OCI-LY1 (cell line): ENCODE measurements around the gene RAB14.
"Not testable (repeated sequence)": the region's sequence is repeated elsewhere in the genome, so short reads cannot be mapped to it uniquely, and the experiment has no call there.

Experiments
- H2AFZ ChIP-seq: fragments of 200-600 bp; sonication (generic), shearing (Covaris generic); 2 replicates; pipeline ENCODE4 v1.6.0; 2014; ENCODE audit warnings: antibody characterized with exemption, mild to moderate bottlenecking, low read length
- H3F3A ChIP-seq: fragments of 200-600 bp; sonication (generic), shearing (Covaris generic); 2 replicates; pipeline ENCODE4 v1.6.0; 2014; ENCODE audit warnings: mild to moderate bottlenecking, antibody characterized with exemption, low read length, moderate library complexity; ENCODE audit not compliant: insufficient read depth
- H3K27ac ChIP-seq: fragments of 200-600 bp; sonication (generic); 2 replicates; pipeline ENCODE4 v1.5.1; 2014; ENCODE audit warnings: low read length, mixed run types, mild to moderate bottlenecking, low read depth; ENCODE audit not compliant: poor library complexity, severe bottlenecking
- H3K27me3 ChIP-seq: fragments of 200-600 bp; sonication (generic); 2 replicates; pipeline ENCODE4 v1.6.0; 2014; ENCODE audit warnings: antibody characterized with exemption, mild to moderate bottlenecking, low read length, moderate library complexity; ENCODE audit not compliant: insufficient read depth
- H3K36me3 ChIP-seq: fragments of 200-600 bp; sonication (generic); 2 replicates; pipeline ENCODE4 v1.6.1; 2014; ENCODE audit warnings: mild to moderate bottlenecking, antibody characterized with exemption, low read length, moderate library complexity, mixed read lengths; ENCODE audit not compliant: insufficient read depth
- H3K4me1 ChIP-seq: fragments of 200-600 bp; sonication (generic); 2 replicates; pipeline ENCODE4 v1.5.1; 2014; ENCODE audit warnings: mild to moderate bottlenecking, low read length, moderate library complexity; ENCODE audit not compliant: insufficient read depth, severe bottlenecking
- H3K4me2 ChIP-seq: fragments of 200-600 bp; sonication (generic), shearing (Covaris generic); 2 replicates; pipeline ENCODE4 v1.6.1; 2014; ENCODE audit warnings: low read length
- H3K4me3 ChIP-seq: fragments of 200-600 bp; sonication (generic); 2 replicates; pipeline ENCODE4 v1.5.1; 2014; ENCODE audit warnings: low read length, low read depth, mild to moderate bottlenecking, mixed read lengths; ENCODE audit not compliant: poor library complexity, severe bottlenecking
- H3K79me2 ChIP-seq: fragments of 200-600 bp; shearing (Covaris generic); 2 replicates; pipeline ENCODE4 v1.6.1; 2016; ENCODE audit warnings: mixed run types, low read length, mixed read lengths; ENCODE audit not compliant: insufficient read depth
- H3K9ac ChIP-seq: fragments of 200-600 bp; sonication (generic), shearing (Covaris generic); 2 replicates; pipeline ENCODE4 v1.6.1; 2014; ENCODE audit warnings: mild to moderate bottlenecking, low read length, mixed read lengths
- H3K9me2 ChIP-seq: fragments of 200-600 bp; sonication (generic), shearing (Covaris generic); 2 replicates; pipeline ENCODE4 v1.6.1; 2014; ENCODE audit warnings: low read depth, mild to moderate bottlenecking, low read length, mixed read lengths
- H3K9me3 ChIP-seq: fragments of 200-600 bp; shearing (Covaris generic); 2 replicates; pipeline ENCODE4 v1.6.1; 2014; ENCODE audit warnings: low read length, mixed read lengths
- H4K20me1 ChIP-seq: fragments of 200-600 bp; sonication (generic), shearing (Covaris generic); 2 replicates; pipeline ENCODE4 v1.6.0; 2016; ENCODE audit warnings: mild to moderate bottlenecking, low read length; ENCODE audit not compliant: insufficient read depth
- CTCF ChIP-seq: fragments of 200-600 bp; sonication (generic), shearing (Covaris generic); IDR thresholded peaks from 2 replicates; pipeline ENCODE4 v1.5.1; 2017; ENCODE audit warnings: mild to moderate bottlenecking, antibody characterized with exemption, low read length, moderate library complexity, mixed read lengths
- EZH2 ChIP-seq: fragments of 200-600 bp; sonication (generic), shearing (Covaris generic); IDR thresholded peaks from 2 replicates; pipeline ENCODE4 v1.8.0; 2017; ENCODE audit warnings: borderline replicate concordance, mixed run types, mild to moderate bottlenecking, antibody characterized with exemption, low read length, moderate library complexity, mixed read lengths

RAB14 gene

GRCh38 chr9:121182989-121183388 is 18.7 kb downstream of the RAB14 start:
- H3K4me3 ChIP-seq = no peak overlapping the region
- H3K27ac ChIP-seq = peak overlapping the region; percentile 71

DNA sequence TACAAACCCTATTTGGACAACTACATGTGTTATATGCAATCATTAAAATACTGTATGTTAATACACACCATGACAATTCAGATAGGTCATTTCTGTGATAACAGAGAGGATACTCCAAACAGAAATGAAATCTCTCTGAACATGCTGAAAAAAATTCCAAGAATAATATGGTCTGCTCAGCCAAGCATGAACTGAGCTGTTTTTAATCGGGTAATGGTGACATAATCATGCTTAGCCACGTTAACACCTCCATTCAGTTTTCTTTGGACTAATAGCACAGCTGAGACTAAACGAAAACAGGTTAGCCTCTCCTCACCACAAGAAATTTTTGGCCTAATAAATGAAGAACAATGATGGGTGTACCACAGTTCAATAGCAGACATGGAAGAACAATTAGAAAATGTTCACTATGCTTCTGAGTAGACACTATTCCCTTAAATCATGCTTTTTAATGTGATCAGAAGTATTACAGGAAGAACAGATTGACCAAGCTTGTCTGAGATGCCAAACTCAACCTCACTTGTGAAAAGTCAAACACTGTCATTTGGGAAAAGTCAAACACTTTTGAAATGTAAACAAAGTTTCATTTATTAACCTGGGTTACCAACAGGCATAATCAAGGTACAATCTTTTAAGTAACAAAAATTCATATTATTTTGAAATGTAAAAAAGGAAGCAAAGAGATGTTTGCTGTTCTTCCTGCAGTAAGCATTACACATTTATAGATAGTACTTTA is 19.4 kb downstream of the RAB14 start:
- Histone ChIP-seq H4K20me1 (no peaks in the 10 kb centered on the region), H3K9me3 (no peaks in the 10 kb centered on the region), H3K27me3 (no peaks in the 10 kb centered on the region), H2AFZ (no peak overlapping the region), H3K4me3 (no peak overlapping the region), H3K4me1 (peaks cover 47% of the 10 kb centered on the region), H3K4me2 (no peak overlapping the region), H3K27ac (no peak overlapping the region), H3F3A (0 out of 2 replicates have a peak, but pooled peaks cover 8% of the 10 kb centered on the region), H3K36me3 (peaks cover 78% of the 10 kb centered on the region), H3K9me2 (no peaks in the 10 kb centered on the region), H3K79me2 (peaks cover 3% of the 10 kb centered on the region; the same call in 1 of the 2 replicates), H3K9ac (no peak overlapping the region)
- TF ChIP-seq CTCF (no peak), EZH2 (no peak)

More at GRCh38 chr9:121182989-121183388, 18.7 kb downstream of the RAB14 start:
- no peak for TF ChIP-seq CTCF
- TF ChIP-seq EZH2 = no peak
- Histone ChIP-seq H3K9ac (peak overlapping the region; percentile 13; the same call in 1 of the 2 replicates), H3K9me3 (no peaks in the 10 kb centered on the region), H3K9me2 (no peaks in the 10 kb centered on the region), H3K4me2 (peak overlapping the region; percentile 39), H2AFZ (no peak overlapping the region), H3F3A (0 out of 2 replicates have a peak, but pooled peaks cover 8% of the 10 kb centered on the region), H3K4me1 (peaks cover 54% of the 10 kb centered on the region), H3K27me3 (no peaks in the 10 kb centered on the region), H4K20me1 (no peaks in the 10 kb centered on the region), H3K79me2 (peaks cover 10% of the 10 kb centered on the region; the same call in 1 of the 2 replicates), H3K36me3 (peaks cover 78% of the 10 kb centered on the region)

- H3K4me3 ChIP-seq = no peak overlapping the region
- H3K4me1 ChIP-seq = peaks cover 28% of the 10 kb centered on the region
- no peak overlapping the region for H3K4me2 ChIP-seq
- H3K27ac ChIP-seq = no peak overlapping the region
- H3K9me3 ChIP-seq = no peaks in the 10 kb centered on the region
- H3K36me3 ChIP-seq = peaks cover 84% of the 10 kb centered on the region
- 0 out of 2 replicates have a peak, but pooled peaks cover 8% of the 10 kb centered on the region for H3F3A ChIP-seq
- H2AFZ ChIP-seq = no peak overlapping the region
- no peak for TF ChIP-seq EZH2
- TF ChIP-seq CTCF = no peak
- no peak overlapping the region for H3K9ac ChIP-seq
- no peaks in the 10 kb centered on the region for H3K79me2 ChIP-seq
- no peaks in the 10 kb centered on the region for H4K20me1 ChIP-seq
- no peaks in the 10 kb centered on the region for H3K9me2 ChIP-seq
- no peaks in the 10 kb centered on the region for H3K27me3 ChIP-seq
Measured at GRCh38 chr9:121179930-121180681, 21.6 kb downstream of the RAB14 start.

GRCh38 chr9:121179373-121179721 is 22.3 kb downstream of the RAB14 start:
- peaks cover 26% of the 10 kb centered on the region for H3K4me1 ChIP-seq
- H3K27me3 ChIP-seq, H3K9ac ChIP-seq, H2AFZ ChIP-seq, H3K79me2 ChIP-seq, H3F3A ChIP-seq, H3K9me2 ChIP-seq, H3K27ac ChIP-seq, H3K4me2 ChIP-seq, H3K9me3 ChIP-seq, H4K20me1 ChIP-seq, H3K4me3 ChIP-seq: not testable (repeated sequence)
- H3K36me3 ChIP-seq = peaks cover 91% of the 10 kb centered on the region
